Sigmoid colon (tissue), 4 donors: Measurements from ENCODE around the gene UTP4.

Experiments
- POLR2A ChIP-seq, 2 donors: fragments of 450-650 bp; IDR thresholded peaks; one replicate each; pipeline ENCODE4 v1.6.1; 2016; ENCODE audit warnings: antibody characterized with exemption in 2 of 2, mild to moderate bottlenecking in 2 of 2, moderate library complexity in 2 of 2
- POLR2AphosphoS5 ChIP-seq, 4 donors: sonication (generic); formaldehyde crosslinking; IDR thresholded peaks; one replicate each; pipeline ENCODE4 v1.6.1; 2017; ENCODE audit warnings: antibody characterized with exemption in 4 of 4
- TF ChIP-seq, protein P1 (sequence below), 4 experiments: fragments of 450-650 bp in 3 of 4; fragments of 200-600 bp in 1 of 4; IDR thresholded peaks; one replicate each; pipeline ENCODE4 v1.5.1; 2016 to 2019; ENCODE audit warnings: antibody characterized with exemption in 4 of 4, mild to moderate bottlenecking in 3 of 4, moderate library complexity in 2 of 4

- TF ChIP-seq, protein P1, sequence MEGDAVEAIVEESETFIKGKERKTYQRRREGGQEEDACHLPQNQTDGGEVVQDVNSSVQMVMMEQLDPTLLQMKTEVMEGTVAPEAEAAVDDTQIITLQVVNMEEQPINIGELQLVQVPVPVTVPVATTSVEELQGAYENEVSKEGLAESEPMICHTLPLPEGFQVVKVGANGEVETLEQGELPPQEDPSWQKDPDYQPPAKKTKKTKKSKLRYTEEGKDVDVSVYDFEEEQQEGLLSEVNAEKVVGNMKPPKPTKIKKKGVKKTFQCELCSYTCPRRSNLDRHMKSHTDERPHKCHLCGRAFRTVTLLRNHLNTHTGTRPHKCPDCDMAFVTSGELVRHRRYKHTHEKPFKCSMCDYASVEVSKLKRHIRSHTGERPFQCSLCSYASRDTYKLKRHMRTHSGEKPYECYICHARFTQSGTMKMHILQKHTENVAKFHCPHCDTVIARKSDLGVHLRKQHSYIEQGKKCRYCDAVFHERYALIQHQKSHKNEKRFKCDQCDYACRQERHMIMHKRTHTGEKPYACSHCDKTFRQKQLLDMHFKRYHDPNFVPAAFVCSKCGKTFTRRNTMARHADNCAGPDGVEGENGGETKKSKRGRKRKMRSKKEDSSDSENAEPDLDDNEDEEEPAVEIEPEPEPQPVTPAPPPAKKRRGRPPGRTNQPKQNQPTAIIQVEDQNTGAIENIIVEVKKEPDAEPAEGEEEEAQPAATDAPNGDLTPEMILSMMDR (IDR thresholded peaks at IDR 0.05), result no peak
- no peak for TF ChIP-seq POLR2A (IDR thresholded peaks at IDR 0.05)
- no peak for TF ChIP-seq POLR2AphosphoS5 (IDR thresholded peaks at IDR 0.05)
Measured at GRCh38 chr16:69141936-69142335, 9.5 kb downstream of the UTP4 start.
